GM18870 (cell line): Measurements from ENCODE around the gene OTOG.

Experiments used
- ATAC-seq: cut with Tn5 transposase; IDR thresholded peaks from one replicate; pipeline ENCODE4 v1.9.1; 2021; ENCODE audit warnings: moderate library complexity; ENCODE audit not compliant: unreplicated experiment

Gene OTOG

GRCh38 chr11:17602105-17603001, 55.3 kb downstream of the OTOG start:
- ATAC-seq, result no peak

DNA sequence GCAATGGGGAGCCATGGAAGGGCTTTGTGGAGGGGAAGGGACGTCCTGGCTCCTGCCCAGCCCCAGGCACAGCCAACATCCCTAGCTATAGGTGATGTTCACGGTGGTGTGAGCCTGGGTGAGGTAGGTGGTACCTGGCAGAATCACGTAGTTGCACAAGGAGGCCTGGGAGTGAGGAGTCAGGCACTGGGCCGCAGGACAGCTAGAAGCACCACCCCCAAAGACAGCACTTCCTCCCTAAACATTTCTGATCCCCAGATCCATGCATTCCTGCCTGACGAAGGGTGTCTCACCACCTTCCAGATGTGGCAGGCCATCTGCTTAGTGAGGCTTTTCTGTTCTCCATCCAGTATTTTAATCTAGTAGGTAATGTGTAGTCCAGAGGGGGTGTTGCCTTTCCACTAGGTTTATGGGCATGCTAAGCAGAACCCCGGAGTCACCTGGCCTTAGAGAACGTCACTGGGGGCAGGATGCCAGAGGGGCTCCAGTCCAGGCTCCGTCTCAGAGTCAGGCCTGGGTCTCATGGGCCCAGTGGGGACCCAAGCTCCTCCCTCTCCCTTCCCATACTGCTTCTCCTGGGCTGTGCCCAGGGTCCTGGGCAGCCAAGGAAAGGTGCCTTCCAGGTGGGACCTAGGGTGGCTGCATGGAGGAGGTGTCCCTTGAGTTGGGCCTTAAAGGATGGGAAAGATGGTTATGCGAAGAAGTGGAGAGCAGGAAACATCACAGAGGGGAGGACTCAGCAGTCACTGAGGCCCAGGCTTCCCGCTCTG, 56.2 kb downstream of the OTOG start:
- no peak for ATAC-seq

DNA sequence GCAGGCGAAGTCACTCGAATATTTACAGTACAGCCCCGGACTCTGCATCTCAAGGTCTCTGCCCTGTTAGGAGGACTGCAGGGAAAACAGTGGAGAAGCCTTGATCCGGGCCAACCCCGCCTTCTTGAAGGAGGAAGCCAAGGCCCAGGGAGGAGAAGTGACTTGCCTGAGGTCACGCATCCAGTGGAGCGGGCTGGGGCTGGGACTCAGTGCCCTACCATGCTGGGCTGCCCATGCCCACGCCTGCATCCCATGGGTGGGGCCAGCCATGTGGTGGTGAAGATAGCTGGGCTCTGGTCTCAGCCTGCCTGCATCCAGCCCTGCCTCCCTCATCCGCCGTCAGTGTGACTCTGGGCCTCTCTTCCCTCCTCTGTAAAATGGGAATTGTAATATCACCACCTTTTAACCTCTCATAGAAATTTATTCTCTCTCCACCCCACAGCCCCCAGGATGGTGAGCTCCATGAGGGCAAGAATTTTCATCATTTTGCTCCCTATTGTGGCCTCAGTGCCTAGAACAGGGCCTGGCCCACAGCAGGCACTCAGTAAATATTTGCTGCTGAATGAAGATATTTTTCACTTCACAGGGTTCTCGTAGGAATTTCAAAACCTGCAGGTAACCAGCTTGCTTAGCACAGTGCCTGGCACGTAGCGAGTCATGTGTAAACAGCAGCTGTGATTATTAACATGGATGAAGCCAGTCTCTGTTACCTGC, 57.3 kb downstream of the OTOG start:
- no peak for ATAC-seq

DNA sequence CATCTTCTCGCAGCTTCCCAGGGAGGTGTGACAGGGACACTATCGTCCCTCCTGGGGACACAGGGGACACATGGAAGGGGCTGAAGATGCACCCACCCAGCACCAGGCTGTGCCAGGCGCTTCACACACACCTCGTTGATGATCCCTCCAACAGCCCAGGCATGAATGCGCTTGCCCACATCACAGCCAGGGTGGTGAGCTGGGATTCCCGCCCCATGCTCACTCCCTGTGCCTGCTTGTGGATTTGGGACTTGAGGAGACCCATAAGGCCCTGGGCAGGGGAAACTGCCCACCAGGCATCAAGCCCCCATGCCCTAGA, 57.8 kb downstream of the OTOG start:
- no peak for ATAC-seq

- no peak for ATAC-seq
Measured at GRCh38 chr11:17605651-17606122, 58.6 kb downstream of the OTOG start.

DNA sequence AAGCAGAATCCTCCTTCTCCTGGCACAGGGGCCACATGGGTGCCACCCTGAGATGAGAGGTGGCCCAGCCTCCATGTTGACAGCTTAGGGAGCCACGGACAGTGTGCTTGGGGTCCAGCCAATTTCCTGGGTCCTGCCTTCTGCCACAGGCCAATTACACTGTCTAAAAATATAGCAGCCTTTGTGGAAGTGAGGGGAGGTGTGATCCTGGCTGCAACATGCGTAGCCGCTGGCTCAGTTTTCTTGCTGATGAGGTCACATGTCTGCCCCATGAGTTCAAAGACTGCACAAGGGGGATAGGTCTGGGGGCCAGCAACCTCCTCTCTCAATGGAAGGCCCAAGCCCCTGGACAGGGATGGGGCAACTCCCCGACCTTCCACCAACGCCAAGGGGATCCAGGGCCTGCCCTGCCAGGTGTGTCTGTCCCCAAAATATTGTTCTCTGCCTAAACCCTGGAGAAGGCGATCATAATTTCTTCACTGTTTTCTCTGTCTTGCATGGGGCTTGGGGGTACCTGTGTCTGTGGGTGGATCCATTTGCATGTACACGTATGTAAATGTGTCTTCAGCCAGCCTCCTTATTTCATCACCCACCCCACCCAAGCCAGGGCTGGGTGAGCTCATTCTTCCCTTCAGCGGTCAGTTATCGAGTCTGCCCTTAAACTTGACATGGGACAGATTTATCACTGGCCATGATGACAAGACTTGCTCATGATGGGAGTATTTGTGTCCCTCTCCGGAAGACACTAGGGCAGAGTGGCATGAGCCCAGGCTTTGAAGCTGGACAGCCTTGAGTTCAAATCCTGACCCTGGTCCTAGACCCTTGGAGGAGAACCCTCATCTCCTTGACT, 59.4 kb downstream of the OTOG start:
- no peak for ATAC-seq

GRCh38 chr11:17607083-17607429, 60.0 kb downstream of the OTOG start:
- no peak for ATAC-seq

GRCh38 chr11:17607591-17608570, 60.8 kb downstream of the OTOG start:
- no peak for ATAC-seq

GRCh38 chr11:17608821-17609220, 61.8 kb downstream of the OTOG start:
- no peak for ATAC-seq

DNA sequence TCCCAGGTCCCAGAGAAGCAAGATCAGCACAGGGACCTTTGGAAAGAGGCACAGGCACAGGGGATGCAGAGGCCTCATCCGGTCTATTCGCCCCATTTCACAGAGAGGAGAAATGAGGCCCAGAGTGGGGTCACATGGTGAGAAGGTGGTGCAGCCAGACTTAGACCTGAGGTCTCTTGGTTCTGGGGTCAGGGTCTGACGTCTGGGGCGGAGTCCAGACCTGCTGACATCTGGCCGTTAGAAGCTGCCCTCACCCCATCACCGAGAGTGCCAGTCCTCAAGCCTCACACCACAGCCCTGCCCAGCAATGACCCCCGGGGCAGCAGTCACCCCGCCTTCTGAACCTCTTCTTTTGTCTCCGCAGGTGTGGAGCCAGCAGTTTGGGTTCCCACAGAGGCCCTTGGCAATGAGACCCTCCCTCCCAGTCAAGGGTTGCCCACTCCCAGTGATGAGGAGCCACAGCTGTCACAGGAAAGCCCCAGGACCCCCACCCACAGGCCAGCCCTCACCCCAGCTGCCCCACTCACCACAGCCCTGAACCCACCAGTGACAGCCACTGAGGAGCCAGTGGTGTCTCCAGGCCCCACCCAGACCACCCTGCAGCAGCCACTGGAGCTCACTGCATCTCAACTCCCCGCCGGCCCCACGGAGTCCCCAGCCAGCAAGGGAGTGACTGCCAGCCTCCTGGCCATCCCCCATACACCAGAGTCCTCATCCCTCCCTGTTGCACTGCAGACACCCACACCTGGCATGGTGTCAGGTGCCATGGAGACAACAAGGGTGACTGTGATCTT, 62.4 kb downstream of the OTOG start:
- ATAC-seq, result no peak

- no peak for ATAC-seq
Measured at GRCh38 chr11:17610085-17610894, 63.2 kb downstream of the OTOG start.

DNA sequence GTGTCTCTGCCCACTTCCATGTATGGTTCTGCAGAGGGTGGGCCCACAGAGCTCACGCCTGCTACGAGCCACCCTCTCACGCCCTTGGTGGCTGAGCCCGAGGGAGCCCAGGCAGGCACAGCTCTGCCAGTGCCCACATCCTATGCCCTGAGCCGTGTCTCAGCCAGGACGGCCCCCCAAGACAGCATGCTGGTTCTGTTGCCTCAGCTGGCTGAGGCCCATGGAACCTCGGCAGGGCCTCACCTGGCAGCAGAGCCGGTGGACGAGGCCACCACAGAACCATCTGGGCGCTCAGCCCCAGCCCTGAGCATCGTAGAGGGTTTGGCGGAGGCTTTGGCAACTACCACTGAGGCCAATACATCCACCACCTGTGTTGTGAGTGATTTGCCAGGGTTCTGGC, 64.0 kb downstream of the OTOG start:
- ATAC-seq, result no peak

GRCh38 chr11:17611503-17612220, 64.6 kb downstream of the OTOG start:
- ATAC-seq, result no peak

- no peak for ATAC-seq
Measured at GRCh38 chr11:17612221-17613188, 65.4 kb downstream of the OTOG start.

- ATAC-seq, result no peak
Measured at GRCh38 chr11:17613428-17613962, 66.4 kb downstream of the OTOG start.

DNA sequence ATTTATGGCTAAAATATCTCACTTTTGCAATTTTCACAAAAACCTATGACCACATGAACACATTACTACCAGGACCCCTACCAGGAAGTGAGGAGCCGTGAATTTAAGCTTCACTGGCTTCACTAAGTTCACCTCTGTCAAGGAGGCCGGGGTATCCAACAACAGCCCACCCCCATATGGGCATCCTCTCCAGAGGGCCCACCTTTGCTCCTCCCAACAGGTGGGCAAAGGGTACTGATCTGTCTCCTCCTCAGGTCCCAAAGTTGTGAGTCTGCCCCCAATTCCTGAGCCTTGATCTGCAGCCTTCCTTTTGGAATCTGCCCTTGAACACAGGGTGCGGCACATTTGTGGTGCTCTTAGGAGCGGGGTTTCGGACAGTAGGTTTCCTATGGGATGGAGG, 66.9 kb downstream of the OTOG start:
- no peak for ATAC-seq
